NCI-H2029 treated with DMSO at 0.1 percent for 48 hours (cell line): Measurements from ENCODE around the gene WDR93.

Source experiments
- DNase-seq: peaks from one replicate; lab custom pipeline; 2025; lab: John Stamatoyannopoulos, UW

WDR93 gene

GRCh38 chr15:89749526-89749925 is 58.9 kb downstream of the WDR93 start:
- no peak for DNase-seq

GRCh38 chr15:89749951-89750559 is 59.4 kb downstream of the WDR93 start:
- no peak for DNase-seq

GRCh38 chr15:89750560-89751542 is 60.2 kb downstream of the WDR93 start, which contains the start of gene MESP1:
TSS of gene MESP1 (minus strand) at chr15:89751249. CDS start at chr15:89751231, 18 bp downstream.
- DNase-seq: peak; percentile 9

GRCh38 chr15:89751748-89752147 is 61.1 kb downstream of the WDR93 start:
- DNase-seq: no peak

- no peak for DNase-seq
Measured at GRCh38 chr15:89753855-89754254, 63.2 kb downstream of the WDR93 start.

GRCh38 chr15:89754361-89755154 is 63.9 kb downstream of the WDR93 start:
- DNase-seq: no peak

- DNase-seq: no peak
Measured at GRCh38 chr15:89755701-89756100, 65.1 kb downstream of the WDR93 start.

- no peak for DNase-seq
Measured at GRCh38 chr15:89756897-89757296, 66.3 kb downstream of the WDR93 start.

- DNase-seq: no peak
Measured at GRCh38 chr15:89758283-89758682, 67.7 kb downstream of the WDR93 start.

- DNase-seq: no peak
Measured at GRCh38 chr15:89758981-89759380, 68.4 kb downstream of the WDR93 start.

- DNase-seq: no peak
Measured at GRCh38 chr15:89759835-89760234, 69.2 kb downstream of the WDR93 start.

- DNase-seq: no peak
Measured at GRCh38 chr15:89760303-89761008, 69.8 kb downstream of the WDR93 start.

GRCh38 chr15:89761009-89761831 is 70.6 kb downstream of the WDR93 start:
- no peak for DNase-seq

GRCh38 chr15:89761929-89762328 is 71.3 kb downstream of the WDR93 start:
- DNase-seq: no peak

- DNase-seq: no peak
Measured at GRCh38 chr15:89765694-89766093, 75.1 kb downstream of the WDR93 start.

- no peak for DNase-seq
Measured at GRCh38 chr15:89766357-89767311, 76.0 kb downstream of the WDR93 start.

GRCh38 chr15:89767411-89767915 is 76.9 kb downstream of the WDR93 start:
- DNase-seq: no peak

GRCh38 chr15:89768071-89768500 is 77.5 kb downstream of the WDR93 start:
- DNase-seq: no peak

GRCh38 chr15:89769366-89769765 is 78.8 kb downstream of the WDR93 start:
- no peak for DNase-seq
